Sigmoid colon (tissue), 7 donors: ENCODE data around the gene RASGRF2. TPM values are rescaled to one million over a fixed set of nuclear protein-coding genes. Genes with fewer than 3 reads are reported as not detected.

Source experiments
- DNase-seq: peaks from one replicate; pipeline ENCODE4 v3.0.0-alpha.2; 2019
- H3K27ac ChIP-seq, 4 donors: fragments of 200-600 bp; sonication (generic); one replicate each; pipeline ENCODE4 v1.5.1; 2016 to 2019; ENCODE audit warnings: mild to moderate bottlenecking in 1 of 4
- H3K27me3 ChIP-seq, 3 donors: fragments of 200-600 bp; sonication (generic); one replicate each; pipeline ENCODE4 v1.5.1; 2019; ENCODE audit warnings: mild to moderate bottlenecking in 1 of 3
- H3K36me3 ChIP-seq, 4 donors: fragments of 200-600 bp; sonication (generic); one replicate each; pipeline ENCODE4 v1.5.1; 2016 to 2019
- H3K4me1 ChIP-seq, 4 donors: fragments of 200-600 bp; sonication (generic); one replicate each; pipeline ENCODE4 v1.5.1; 2017 to 2019
- H3K4me3 ChIP-seq, 4 donors: fragments of 200-600 bp; sonication (generic); one replicate each; pipeline ENCODE4 v1.5.1; 2017 to 2019; ENCODE audit warnings: mild to moderate bottlenecking in 2 of 4, moderate library complexity in 1 of 4
- H3K9me3 ChIP-seq, 4 donors: fragments of 200-600 bp in 3 of 4; sonication (generic) in 3 of 4; one replicate each; pipeline versions ENCODE4 v1.5.1 to v1.6.1; 2013 to 2019
- CTCF ChIP-seq, 4 experiments: fragments of 450-650 bp in 3 of 4; fragments of 200-600 bp in 1 of 4; IDR thresholded peaks; one replicate each; pipeline ENCODE4 v1.5.1; 2016 to 2019; ENCODE audit warnings: antibody characterized with exemption in 4 of 4, mild to moderate bottlenecking in 3 of 4, moderate library complexity in 2 of 4
- EP300 ChIP-seq, 4 donors: sonication (generic); formaldehyde crosslinking; IDR thresholded peaks; one replicate each; pipeline ENCODE4 v1.6.1; 2017; ENCODE audit warnings: antibody characterized with exemption in 4 of 4
- POLR2A ChIP-seq, 2 donors: fragments of 450-650 bp; IDR thresholded peaks; one replicate each; pipeline ENCODE4 v1.6.1; 2016; ENCODE audit warnings: antibody characterized with exemption in 2 of 2, mild to moderate bottlenecking in 2 of 2, moderate library complexity in 2 of 2
- POLR2AphosphoS5 ChIP-seq, 4 donors: sonication (generic); formaldehyde crosslinking; IDR thresholded peaks; one replicate each; pipeline ENCODE4 v1.6.1; 2017; ENCODE audit warnings: antibody characterized with exemption in 4 of 4
- WGBS, 2 donors: extraction: QIAGEN DNeasy Blood & Tissue Kit; methylation state at CpG; one replicate each; pipeline ENCODE4 v1.1.7; 2013; 5-methylcytosine and 5-hydroxymethylcytosine counted together
- intact Hi-C: fragments of 100-400 bp; cut with DNase I; formaldehyde crosslinking; loops from one replicate; pipeline ENCODE4 v1.15.1; 2023
- polyA plus RNA-seq, 3 donors: library from polyadenylated mRNA; stranded (reverse); fragments of 200-250 nt; gene quantifications; one replicate each; pipeline ENCODE4 v1.2.3, GENCODE V29; 2013
- total RNA-seq, 4 donors: library from RNA; depleted of rRNA; stranded (reverse); fragments of >200 nt; gene quantifications; one replicate each; pipeline ENCODE4 v1.1.0, GENCODE V29; 2016
- donor health status: healthy with polysubstance abuse.
- donor health status: Bipolar disorder and iron deficiency.
- donor health status: healthy.

RASGRF2 gene
- total and polyA plus RNA-seq, 7 donors, result under 0.01 to 9.5 (median 6.8) TPM

GRCh38 chr5:81208904-81209303 lies 248.7 kb downstream of the RASGRF2 start:
- WGBS, 2 donors, result 90 to 92% methylated on average over 4 of the region's 4 CpGs
- no peak for DNase-seq
- Histone ChIP-seq H3K4me3 (no peak overlapping the region), H3K9me3 (no peaks in the 10 kb centered on the region), H3K27ac (no peak overlapping the region), H3K36me3 (no peaks in the 10 kb centered on the region), H3K27me3 (no peaks in the 10 kb centered on the region), H3K4me1 (no peaks in the 10 kb centered on the region)
- TF ChIP-seq CTCF (IDR thresholded peaks at IDR 0.05), result no peak
- intact Hi-C loops, result no loop called here

GRCh38 chr5:81209386-81209785 lies 249.2 kb downstream of the RASGRF2 start:
- Histone ChIP-seq H3K27ac (no peak overlapping the region), H3K9me3 (no peaks in the 10 kb centered on the region), H3K4me3 (no peak overlapping the region), H3K4me1 (no peaks in the 10 kb centered on the region), H3K36me3 (no peaks in the 10 kb centered on the region), H3K27me3 (no peaks in the 10 kb centered on the region)
- TF ChIP-seq EP300 (IDR thresholded peaks at IDR 0.05) (no peak), POLR2A (IDR thresholded peaks at IDR 0.05) (no peak), CTCF (IDR thresholded peaks at IDR 0.05) (no peak), POLR2AphosphoS5 (IDR thresholded peaks at IDR 0.05) (no peak)
- DNase-seq, result no peak
- intact Hi-C loops, result no loop called here
- WGBS, 2 donors, result 92 to 93% methylated on average over 5 of the region's 5 CpGs

- no peak for TF ChIP-seq EP300 (IDR thresholded peaks at IDR 0.05)
- no peak for TF ChIP-seq POLR2A (IDR thresholded peaks at IDR 0.05)
- no peak for TF ChIP-seq CTCF (IDR thresholded peaks at IDR 0.05)
- no peak for TF ChIP-seq POLR2AphosphoS5 (IDR thresholded peaks at IDR 0.05)
- intact Hi-C loops, result no loop called here
- Histone ChIP-seq H3K27me3 (no peaks in the 10 kb centered on the region), H3K4me3 (no peak overlapping the region), H3K9me3 (no peaks in the 10 kb centered on the region), H3K4me1 (no peaks in the 10 kb centered on the region), H3K36me3 (no peaks in the 10 kb centered on the region), H3K27ac (no peak overlapping the region)
- no peak for DNase-seq
- 90 to 93% methylated on average over 11 of the region's 11 CpGs for WGBS, 2 donors
Observed at GRCh38 chr5:81209869-81210493, 249.8 kb downstream of the RASGRF2 start.

GRCh38 chr5:81212211-81212751 lies 252.1 kb downstream of the RASGRF2 start:
- Histone ChIP-seq H3K4me3 (no peak overlapping the region), H3K36me3 (no peaks in the 10 kb centered on the region), H3K4me1 (no peaks in the 10 kb centered on the region), H3K27me3 (no peaks in the 10 kb centered on the region), H3K9me3 (no peaks in the 10 kb centered on the region), H3K27ac (no peak overlapping the region)
- TF ChIP-seq CTCF (IDR thresholded peaks at IDR 0.05), result no peak
- TF ChIP-seq POLR2AphosphoS5 (IDR thresholded peaks at IDR 0.05), result no peak
- no peak for TF ChIP-seq POLR2A (IDR thresholded peaks at IDR 0.05)
- TF ChIP-seq EP300 (IDR thresholded peaks at IDR 0.05), result no peak
- WGBS, 2 donors, result 66 to 85% methylated on average over 11 of the region's 11 CpGs
- intact Hi-C loops, result no loop called here
- no peak for DNase-seq

- no peak overlapping the region for H3K27ac ChIP-seq
- no peaks in the 10 kb centered on the region for H3K4me1 ChIP-seq
- H3K27me3 ChIP-seq, result no peaks in the 10 kb centered on the region
- H3K9me3 ChIP-seq, result no peaks in the 10 kb centered on the region
- intact Hi-C loops, result no loop called here
- no peaks in the 10 kb centered on the region for H3K36me3 ChIP-seq
- TF ChIP-seq POLR2AphosphoS5 (IDR thresholded peaks at IDR 0.05) (no peak), CTCF (IDR thresholded peaks at IDR 0.05) (no peak), POLR2A (IDR thresholded peaks at IDR 0.05) (no peak), EP300 (IDR thresholded peaks at IDR 0.05) (no peak)
- WGBS, 2 donors, result 59 to 83% methylated on average over 3 of the region's 3 CpGs
- no peak for DNase-seq
- H3K4me3 ChIP-seq, result no peak overlapping the region
Observed at GRCh38 chr5:81213070-81213469, 252.9 kb downstream of the RASGRF2 start.
